Fibroblast of lung (primary cell): ENCODE results near the gene SDCBP2. TPM values are rescaled to one million over a fixed set of nuclear protein-coding genes. Genes with fewer than 3 reads are reported as not detected.

ENCODE experiments used
- DNase-seq, 2 donors: peaks; one replicate each; pipeline versions ENCODE4 v3.0.0 to v3.0.0-alpha.2; 2010; ENCODE audit warnings: low read depth in 2 of 2
- H2AFZ ChIP-seq: 2 replicates; pipeline ENCODE4 v1.5.1; 2012; ENCODE audit warnings: low read length, control low read depth, inconsistent platforms
- H3K27ac ChIP-seq: 2 replicates; pipeline ENCODE4 v1.5.1; 2011; ENCODE audit warnings: low read length, control low read depth; ENCODE audit not compliant: insufficient read depth
- H3K27me3 ChIP-seq: 2 replicates; pipeline ENCODE4 v1.5.1; 2011; ENCODE audit warnings: mild to moderate bottlenecking, low read length; ENCODE audit not compliant: control insufficient read depth, insufficient read depth
- H3K36me3 ChIP-seq: 2 replicates; pipeline ENCODE4 v1.5.1; 2011; ENCODE audit warnings: low read length; ENCODE audit not compliant: control insufficient read depth, insufficient read depth
- H3K4me1 ChIP-seq: 2 replicates; pipeline ENCODE4 v1.5.1; 2011; ENCODE audit warnings: low read length; ENCODE audit not compliant: control insufficient read depth, insufficient read depth; ENCODE audit errors: extremely low read depth
- H3K4me2 ChIP-seq: 2 replicates; pipeline ENCODE4 v1.5.1; 2011; ENCODE audit warnings: low read length, control low read depth; ENCODE audit not compliant: insufficient read depth; ENCODE audit errors: extremely low read depth
- H3K4me3 ChIP-seq, 4 experiments: fragments of 200-600 bp in 1 of 4; sonication (generic) in 1 of 4; replicated peaks in 1 of 4; 2 replicates each; pipeline ENCODE4 v1.5.1; 2011 to 2016; ENCODE audit warnings: low read length in 4 of 4, low read depth in 3 of 4, mild to moderate bottlenecking in 3 of 4, control low read depth in 2 of 4, inconsistent platforms in 1 of 4, mixed read lengths in 1 of 4; ENCODE audit not compliant: insufficient read depth in 1 of 4; ENCODE audit errors: control extremely low read depth in 1 of 4
- H3K79me2 ChIP-seq: 2 replicates; pipeline ENCODE4 v1.5.1; 2012; ENCODE audit warnings: mild to moderate bottlenecking, low read length, inconsistent platforms; ENCODE audit not compliant: control insufficient read depth, insufficient read depth
- H3K9ac ChIP-seq: 2 replicates; pipeline ENCODE4 v1.5.1; 2011; ENCODE audit warnings: mild to moderate bottlenecking, low read length, control low read depth; ENCODE audit not compliant: insufficient read depth
- H3K9me3 ChIP-seq: 2 replicates; pipeline ENCODE4 v1.5.1; 2012; ENCODE audit warnings: low read depth, low read length; ENCODE audit not compliant: control insufficient read depth, insufficient read depth
- H4K20me1 ChIP-seq: 2 replicates; pipeline ENCODE4 v1.5.1; 2011; ENCODE audit warnings: low read length; ENCODE audit not compliant: control insufficient read depth, insufficient read depth; ENCODE audit errors: extremely low read depth
- EZH2 ChIP-seq: IDR thresholded peaks from 2 replicates; pipeline ENCODE4 v1.5.1; 2012; ENCODE audit warnings: low read length, control low read depth, mild to moderate bottlenecking; ENCODE audit errors: missing control alignments
- polyA minus RNA-seq: library from RNA; depleted of rRNA, polyadenylated mRNA; stranded (reverse); fragments of >200 nt; gene quantifications from 2 replicates; pipeline ENCODE4 v1.2.3, GENCODE V29; 2011; ENCODE audit warnings: low replicate concordance
- polyA plus RNA-seq, 2 donors: library from polyadenylated mRNA; depleted of rRNA in 1 of 2; stranded (reverse) in 1 of 2; unstranded in 1 of 2; fragments of >200 nt; gene quantifications; 2 replicates each; pipeline ENCODE4 v1.2.1, GENCODE V29; 2011 to 2012; ENCODE audit warnings: missing spikeins in 1 of 2
- total RNA-seq: library from RNA; depleted of rRNA; stranded (reverse); fragments of >200 nt; gene quantifications from 2 replicates; pipeline ENCODE4 v1.2.1, GENCODE V29; 2014
- TF ChIP-seq, protein P1 (sequence below), 2 donors: IDR thresholded peaks in 1 of 2; conservative IDR thresholded peaks in 1 of 2; 1 replicate in 1 of 2; 2 replicates in 1 of 2; pipeline ENCODE4 v1.5.1; 2011 to 2012; ENCODE audit warnings: low read length in 2 of 2, control low read depth in 1 of 2, inconsistent platforms in 1 of 2, low read depth in 1 of 2, mild to moderate bottlenecking in 1 of 2

Gene SDCBP2, protein sequence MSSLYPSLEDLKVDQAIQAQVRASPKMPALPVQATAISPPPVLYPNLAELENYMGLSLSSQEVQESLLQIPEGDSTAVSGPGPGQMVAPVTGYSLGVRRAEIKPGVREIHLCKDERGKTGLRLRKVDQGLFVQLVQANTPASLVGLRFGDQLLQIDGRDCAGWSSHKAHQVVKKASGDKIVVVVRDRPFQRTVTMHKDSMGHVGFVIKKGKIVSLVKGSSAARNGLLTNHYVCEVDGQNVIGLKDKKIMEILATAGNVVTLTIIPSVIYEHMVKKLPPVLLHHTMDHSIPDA
- total RNA-seq (1.8 and 2.1 TPM in 2 replicates), polyA plus RNA-seq (0.78 and 1.2 TPM in 2 replicates), polyA minus RNA-seq (0.63 TPM in 1 of 2 replicates, not detected in the other)
- 0.87 and 1.6 TPM in 2 replicates for polyA plus RNA-seq (2012)

- H4K20me1 ChIP-seq, result no peaks in the 10 kb centered on the region
- TF ChIP-seq, protein P1, sequence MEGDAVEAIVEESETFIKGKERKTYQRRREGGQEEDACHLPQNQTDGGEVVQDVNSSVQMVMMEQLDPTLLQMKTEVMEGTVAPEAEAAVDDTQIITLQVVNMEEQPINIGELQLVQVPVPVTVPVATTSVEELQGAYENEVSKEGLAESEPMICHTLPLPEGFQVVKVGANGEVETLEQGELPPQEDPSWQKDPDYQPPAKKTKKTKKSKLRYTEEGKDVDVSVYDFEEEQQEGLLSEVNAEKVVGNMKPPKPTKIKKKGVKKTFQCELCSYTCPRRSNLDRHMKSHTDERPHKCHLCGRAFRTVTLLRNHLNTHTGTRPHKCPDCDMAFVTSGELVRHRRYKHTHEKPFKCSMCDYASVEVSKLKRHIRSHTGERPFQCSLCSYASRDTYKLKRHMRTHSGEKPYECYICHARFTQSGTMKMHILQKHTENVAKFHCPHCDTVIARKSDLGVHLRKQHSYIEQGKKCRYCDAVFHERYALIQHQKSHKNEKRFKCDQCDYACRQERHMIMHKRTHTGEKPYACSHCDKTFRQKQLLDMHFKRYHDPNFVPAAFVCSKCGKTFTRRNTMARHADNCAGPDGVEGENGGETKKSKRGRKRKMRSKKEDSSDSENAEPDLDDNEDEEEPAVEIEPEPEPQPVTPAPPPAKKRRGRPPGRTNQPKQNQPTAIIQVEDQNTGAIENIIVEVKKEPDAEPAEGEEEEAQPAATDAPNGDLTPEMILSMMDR (conservative IDR thresholded peaks at IDR 0.05 in 1 of 2, IDR thresholded peaks at IDR 0.05 in 1 of 2; ENCODE audit: low read depth in 1 of 2, low read length in 2 of 2), result no peak
- TF ChIP-seq EZH2, result no peak
- H3K79me2 ChIP-seq, result peaks cover 33% of the 10 kb centered on the region
- peaks cover 22% of the 10 kb centered on the region for H3K4me1 ChIP-seq
- no peak within 1 kb of the TSS for H3K4me3 ChIP-seq
- peak within 1 kb of the TSS; percentile 99 for H3K27ac ChIP-seq
- no peak for DNase-seq
- H3K36me3 ChIP-seq, result peaks cover 2% of the 10 kb centered on the region
- H3K9ac ChIP-seq, result no peak within 1 kb of the TSS
- H3K9me3 ChIP-seq, result no peaks in the 10 kb centered on the region
- no peaks in the 10 kb centered on the region for H3K27me3 ChIP-seq
- H2AFZ ChIP-seq, result no peak within 1 kb of the TSS
- no peak within 1 kb of the TSS for H3K4me2 ChIP-seq
Measured at GRCh38 chr20:1328680-1329330, at the start of gene SDCBP2. Gene SDCBP2 (minus strand): TSS chr20:1329139. CDS start chr20:1320416, 8,723 bp downstream.

- no peak for DNase-seq
- peaks cover 3% of the 10 kb centered on the region for H4K20me1 ChIP-seq
- no peak overlapping the region for H3K4me3 ChIP-seq
- H3K27ac ChIP-seq, result no peak overlapping the region
- H3K9ac ChIP-seq, result no peak overlapping the region
- TF ChIP-seq, protein P1 (conservative IDR thresholded peaks at IDR 0.05 in 1 of 2, IDR thresholded peaks at IDR 0.05 in 1 of 2; ENCODE audit: low read depth in 1 of 2, low read length in 2 of 2), result no peak
- TF ChIP-seq EZH2, result no peak
- peaks cover 2% of the 10 kb centered on the region for H3K4me1 ChIP-seq
- no peak overlapping the region for H3K4me2 ChIP-seq
- H2AFZ ChIP-seq, result no peak overlapping the region
- no peaks in the 10 kb centered on the region for H3K27me3 ChIP-seq
- no peaks in the 10 kb centered on the region for H3K9me3 ChIP-seq
- H3K36me3 ChIP-seq, result peaks cover 1% of the 10 kb centered on the region
- peaks cover 85% of the 10 kb centered on the region for H3K79me2 ChIP-seq
Measured at GRCh38 chr20:1378735-1379125, 49.8 kb upstream of the SDCBP2 start.

DNA sequence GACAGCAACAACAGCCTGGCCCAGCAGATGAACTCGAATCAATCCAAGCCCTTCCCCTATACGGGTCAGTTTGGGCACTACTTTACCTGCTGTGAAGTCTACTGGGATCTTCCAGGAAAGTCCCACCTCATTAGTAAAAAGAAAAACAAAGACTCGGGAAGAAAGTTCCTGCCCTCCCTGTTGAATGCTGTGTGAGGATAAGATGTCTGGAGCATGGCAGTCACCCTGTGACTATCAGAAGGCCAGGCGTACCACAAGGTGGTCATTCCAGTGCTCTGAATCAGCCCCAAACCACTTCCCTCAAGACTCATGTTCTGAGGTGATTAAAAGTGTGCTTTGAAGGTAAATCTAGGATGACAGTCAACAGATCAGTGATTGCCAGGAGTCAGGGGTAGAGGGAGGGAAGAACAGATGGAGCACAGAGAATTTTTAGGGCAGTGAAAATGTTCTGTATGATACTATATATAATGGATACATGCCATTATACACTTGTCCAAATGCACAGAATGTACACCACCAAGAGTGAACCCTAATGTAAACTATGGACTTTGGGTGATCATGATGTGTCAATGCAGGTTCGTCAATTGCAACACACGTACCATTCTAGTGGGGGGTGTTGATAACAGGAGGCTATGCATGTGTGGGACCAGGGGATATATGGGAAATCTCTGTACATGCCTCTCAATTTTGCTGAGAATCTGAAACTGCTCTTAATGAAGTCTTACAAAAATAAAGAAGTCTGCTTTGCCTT, 49.2 kb upstream of the SDCBP2 start:
- no peak overlapping the region for H3K4me2 ChIP-seq
- no peaks in the 10 kb centered on the region for H3K9me3 ChIP-seq
- peaks cover 3% of the 10 kb centered on the region for H4K20me1 ChIP-seq
- TF ChIP-seq EZH2, result no peak
- TF ChIP-seq, protein P1 (conservative IDR thresholded peaks at IDR 0.05 in 1 of 2, IDR thresholded peaks at IDR 0.05 in 1 of 2; ENCODE audit: low read depth in 1 of 2, low read length in 2 of 2), result no peak
- H3K36me3 ChIP-seq, result peaks cover 4% of the 10 kb centered on the region
- no peaks in the 10 kb centered on the region for H3K27me3 ChIP-seq
- no peak overlapping the region for H3K27ac ChIP-seq
- H3K4me3 ChIP-seq, result no peak overlapping the region
- peak in 1 of 2 donors; percentile 80 for DNase-seq
- peaks cover 84% of the 10 kb centered on the region for H3K79me2 ChIP-seq
- peaks cover 2% of the 10 kb centered on the region for H3K4me1 ChIP-seq
- H2AFZ ChIP-seq, result no peak overlapping the region
- no peak overlapping the region for H3K9ac ChIP-seq
